Activated CD4-positive, alpha-beta T cell treated with anti-CD3 and anti-CD28 coated beads, Interleukin-2, amount 50 U/mL, for 1 hour (primary cell): ENCODE measurements around the gene S100A16.
"Not testable (repeated sequence)": the region's sequence is repeated elsewhere in the genome, so short reads cannot be mapped to it uniquely, and the experiment has no call there.

ENCODE experiments used
- DNase-seq: peaks from one replicate; pipeline ENCODE4 v3.0.0-alpha.2; 2020

The S100A16 gene

GRCh38 chr1:153583514-153583913 is 29.4 kb downstream of the S100A16 start:
- not testable (repeated sequence) for DNase-seq

- not testable (repeated sequence) for DNase-seq
These were observed 30.1 kb downstream of the S100A16 start for GRCh38 chr1:153582836-153583235.

- no peak for DNase-seq
These were observed 34.0 kb downstream of the S100A16 start for GRCh38 chr1:153578936-153579335.

GRCh38 chr1:153578490-153578889 is 34.4 kb downstream of the S100A16 start:
- DNase-seq: no peak

- DNase-seq: no peak
These were observed 35.3 kb downstream of the S100A16 start for GRCh38 chr1:153577624-153578051.

GRCh38 chr1:153577138-153577537 is 35.8 kb downstream of the S100A16 start:
- DNase-seq: no peak

GRCh38 chr1:153575497-153575896 is 37.4 kb downstream of the S100A16 start:
- DNase-seq: not testable (repeated sequence)

GRCh38 chr1:153575081-153575491 is 37.9 kb downstream of the S100A16 start:
- not testable (repeated sequence) for DNase-seq

GRCh38 chr1:153573351-153573750 is 39.6 kb downstream of the S100A16 start:
- DNase-seq: no peak

GRCh38 chr1:153572569-153573015 is 40.3 kb downstream of the S100A16 start:
- peak; percentile 52 for DNase-seq

- DNase-seq: no peak
These were observed 41.2 kb downstream of the S100A16 start for GRCh38 chr1:153571706-153572105.

GRCh38 chr1:153570874-153571273 is 42.1 kb downstream of the S100A16 start:
- DNase-seq: no peak

GRCh38 chr1:153569465-153569864 is 43.5 kb downstream of the S100A16 start:
- no peak for DNase-seq

GRCh38 chr1:153568367-153569099 is 44.4 kb downstream of the S100A16 start:
- peak; percentile 79 for DNase-seq

- DNase-seq: no peak
These were observed 45.1 kb downstream of the S100A16 start for GRCh38 chr1:153567621-153568366.

GRCh38 chr1:153566414-153567371 is 46.2 kb downstream of the S100A16 start:
- DNase-seq: peak; percentile 76

- peak; percentile 23 for DNase-seq
These were observed 47.2 kb downstream of the S100A16 start, which contains the start of gene S100A2 for GRCh38 chr1:153565529-153566374. TSS of gene S100A2 (minus strand) at chr1:153565844. CDS start at chr1:153563877, 1,967 bp downstream.

- no peak for DNase-seq
These were observed 48.9 kb downstream of the S100A16 start for GRCh38 chr1:153563991-153564390.

- no peak for DNase-seq
These were observed 49.4 kb downstream of the S100A16 start for GRCh38 chr1:153563483-153563901.

GRCh38 chr1:153562021-153562420 is 50.9 kb downstream of the S100A16 start:
- DNase-seq: not testable (repeated sequence)

- DNase-seq: no peak
These were observed 51.4 kb downstream of the S100A16 start for GRCh38 chr1:153561466-153561985.
